ENCODE data around the gene ABCB6.

ABCB6 gene

GRCh38 chr2:219228041-219228910, 9.5 kb upstream of the ABCB6 start:
- Histone ChIP-seq H2AFZ (peak overlapping the region; percentile 94), H3K4me3 (ENCODE audit: low read depth, low read length) (peak overlapping the region; percentile 99), H3K9ac (peak overlapping the region; percentile 62), H3K36me3 (ENCODE audit: control insufficient read depth, insufficient read depth, low read length) (no peaks in the 10 kb centered on the region), H3K4me1 (peaks cover 7% of the 10 kb centered on the region), H3K4me2 (ENCODE audit: low read length) (peak overlapping the region; percentile 99), H3K9me3 (ENCODE audit: control insufficient read depth, low read length) (no peaks in the 10 kb centered on the region), H3K79me2 (peaks cover 22% of the 10 kb centered on the region), H3K27ac (peak overlapping the region; percentile 77), H3K27me3 (ENCODE audit: control insufficient read depth, insufficient read depth, low read length) (no peaks in the 10 kb centered on the region)
- TF ChIP-seq, protein P1, sequence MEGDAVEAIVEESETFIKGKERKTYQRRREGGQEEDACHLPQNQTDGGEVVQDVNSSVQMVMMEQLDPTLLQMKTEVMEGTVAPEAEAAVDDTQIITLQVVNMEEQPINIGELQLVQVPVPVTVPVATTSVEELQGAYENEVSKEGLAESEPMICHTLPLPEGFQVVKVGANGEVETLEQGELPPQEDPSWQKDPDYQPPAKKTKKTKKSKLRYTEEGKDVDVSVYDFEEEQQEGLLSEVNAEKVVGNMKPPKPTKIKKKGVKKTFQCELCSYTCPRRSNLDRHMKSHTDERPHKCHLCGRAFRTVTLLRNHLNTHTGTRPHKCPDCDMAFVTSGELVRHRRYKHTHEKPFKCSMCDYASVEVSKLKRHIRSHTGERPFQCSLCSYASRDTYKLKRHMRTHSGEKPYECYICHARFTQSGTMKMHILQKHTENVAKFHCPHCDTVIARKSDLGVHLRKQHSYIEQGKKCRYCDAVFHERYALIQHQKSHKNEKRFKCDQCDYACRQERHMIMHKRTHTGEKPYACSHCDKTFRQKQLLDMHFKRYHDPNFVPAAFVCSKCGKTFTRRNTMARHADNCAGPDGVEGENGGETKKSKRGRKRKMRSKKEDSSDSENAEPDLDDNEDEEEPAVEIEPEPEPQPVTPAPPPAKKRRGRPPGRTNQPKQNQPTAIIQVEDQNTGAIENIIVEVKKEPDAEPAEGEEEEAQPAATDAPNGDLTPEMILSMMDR (IDR thresholded peaks at IDR 0.05): no peak

GRCh38 chr2:219225350-219225749, 6.6 kb upstream of the ABCB6 start:
- no peaks in the 10 kb centered on the region for H3K27me3 ChIP-seq (ENCODE audit: control insufficient read depth, insufficient read depth, low read length)
- no peaks in the 10 kb centered on the region for H3K36me3 ChIP-seq (ENCODE audit: control insufficient read depth, insufficient read depth, low read length)
- no peak overlapping the region for H3K4me3 ChIP-seq (ENCODE audit: low read depth, low read length)
- H3K4me1 ChIP-seq: peaks cover under 1% of the 10 kb centered on the region
- H3K27ac ChIP-seq: no peak overlapping the region
- H3K79me2 ChIP-seq: peaks cover 13% of the 10 kb centered on the region
- no peak overlapping the region for H3K4me2 ChIP-seq (ENCODE audit: low read length)
- no peaks in the 10 kb centered on the region for H3K9me3 ChIP-seq (ENCODE audit: control insufficient read depth, low read length)
- TF ChIP-seq, protein P1 (IDR thresholded peaks at IDR 0.05): no peak
- no peak overlapping the region for H2AFZ ChIP-seq
- H3K9ac ChIP-seq: no peak overlapping the region

DNA sequence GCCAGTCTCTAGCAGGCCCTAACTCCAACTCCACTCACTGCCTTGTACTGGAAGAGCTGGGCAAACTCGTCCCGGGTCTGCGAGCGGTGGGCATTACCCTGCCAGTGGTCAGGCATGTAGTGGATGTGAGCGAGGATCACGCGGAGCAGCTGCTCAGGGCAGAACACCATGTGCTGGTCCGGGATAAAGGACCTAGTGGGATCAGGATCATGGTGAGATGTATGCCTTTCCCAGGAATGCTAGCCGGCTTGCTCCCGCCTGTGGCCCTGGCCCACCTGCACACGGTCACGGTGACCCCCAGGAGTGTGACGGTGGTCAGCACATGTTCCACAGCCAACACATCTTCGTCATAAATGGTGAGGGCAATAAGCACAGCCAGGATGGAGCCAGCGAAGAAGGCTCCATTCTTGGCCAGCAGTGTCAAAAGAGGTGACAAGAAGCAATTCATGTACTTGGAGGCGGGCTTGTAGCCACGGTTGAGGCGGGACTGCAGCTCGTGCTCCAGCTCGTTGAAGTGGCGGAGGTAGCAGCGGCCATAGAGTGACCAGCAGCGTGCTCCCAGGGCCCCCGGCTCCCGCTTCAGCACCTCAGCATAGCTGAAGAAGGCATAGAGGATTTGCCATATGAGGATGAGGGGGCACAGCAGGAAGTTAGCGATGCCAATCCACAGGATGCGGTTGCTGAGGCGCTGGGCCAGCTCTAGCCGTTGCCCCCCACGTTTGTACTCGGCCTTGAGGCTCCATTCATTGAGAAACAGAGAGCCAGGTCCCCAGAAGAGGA, 5.3 kb upstream of the ABCB6 start:
- H3K4me2 ChIP-seq (ENCODE audit: low read length): no peak overlapping the region
- H3K9ac ChIP-seq: no peak overlapping the region
- H2AFZ ChIP-seq: no peak overlapping the region
- TF ChIP-seq, protein P1 (IDR thresholded peaks at IDR 0.05): no peak
- H3K9me3 ChIP-seq (ENCODE audit: control insufficient read depth, low read length): no peaks in the 10 kb centered on the region
- peaks cover 8% of the 10 kb centered on the region for H3K4me1 ChIP-seq
- H3K79me2 ChIP-seq: peaks cover 13% of the 10 kb centered on the region
- H3K4me3 ChIP-seq (ENCODE audit: low read depth, low read length): no peak overlapping the region
- H3K27me3 ChIP-seq (ENCODE audit: control insufficient read depth, insufficient read depth, low read length): no peaks in the 10 kb centered on the region
- H3K36me3 ChIP-seq (ENCODE audit: control insufficient read depth, insufficient read depth, low read length): no peaks in the 10 kb centered on the region
- H3K27ac ChIP-seq: no peak overlapping the region

GRCh38 chr2:219221957-219222518, 3.3 kb upstream of the ABCB6 start:
- H3K27me3 ChIP-seq (ENCODE audit: control insufficient read depth, insufficient read depth, low read length): no peaks in the 10 kb centered on the region
- H2AFZ ChIP-seq: no peak overlapping the region
- no peaks in the 10 kb centered on the region for H3K36me3 ChIP-seq (ENCODE audit: control insufficient read depth, insufficient read depth, low read length)
- H3K9me3 ChIP-seq (ENCODE audit: control insufficient read depth, low read length): no peaks in the 10 kb centered on the region
- peaks cover 12% of the 10 kb centered on the region for H3K4me1 ChIP-seq
- no peak overlapping the region for H3K4me2 ChIP-seq (ENCODE audit: low read length)
- no peak overlapping the region for H3K27ac ChIP-seq
- TF ChIP-seq, protein P1 (IDR thresholded peaks at IDR 0.05): no peak
- H3K79me2 ChIP-seq: no peaks in the 10 kb centered on the region
- H3K9ac ChIP-seq: no peak overlapping the region
- H3K4me3 ChIP-seq (ENCODE audit: low read depth, low read length): no peak overlapping the region
